HepG2 (cell line): ENCODE data around the gene SDC4. TPM values are rescaled to one million over a fixed set of nuclear protein-coding genes. Genes with fewer than 3 reads are reported as not detected.

Experiments used
- ARHGAP35 ChIP-seq: sonication (generic); formaldehyde crosslinking; IDR thresholded peaks from 2 replicates; pipeline ENCODE4 v1.9.0; 2022; ENCODE audit warnings: mild to moderate bottlenecking, inconsistent platforms, moderate library complexity, missing genetic modification reagents, borderline replicate concordance
- ASH2L ChIP-seq: fragments of 300-600, 200-600 bp; sonication (generic); IDR thresholded peaks from 2 replicates; pipeline ENCODE4 v1.7.0; 2017; ENCODE audit warnings: low read depth, mild to moderate bottlenecking, moderate library complexity, mixed read lengths, low read length; ENCODE audit not compliant: insufficient read length
- HNF1A ChIP-seq, 2 experiments: sonication (generic) in 1 of 2; formaldehyde crosslinking in 1 of 2; IDR thresholded peaks; 2 replicates each; pipeline versions ENCODE4 v1.4.0 to v1.6.1; 2016 to 2020; ENCODE audit warnings: borderline replicate concordance in 1 of 2, low read depth in 1 of 2, mild to moderate bottlenecking in 1 of 2, missing genetic modification reagents in 1 of 2
- IRX3 ChIP-seq: sonication (generic); formaldehyde crosslinking; IDR thresholded peaks from 2 replicates; pipeline ENCODE4 v1.8.1; 2023; ENCODE audit warnings: mild to moderate bottlenecking, low read depth, missing genetic modification reagents, borderline replicate concordance
- KMT2A ChIP-seq: sonication (generic); formaldehyde crosslinking; IDR thresholded peaks from 2 replicates; pipeline ENCODE4 v1.4.0; 2020; ENCODE audit warnings: missing genetic modification reagents
- MYPOP ChIP-seq: sonication (generic); formaldehyde crosslinking; IDR thresholded peaks from 2 replicates; pipeline ENCODE4 v1.8.1; 2023; ENCODE audit warnings: mild to moderate bottlenecking, moderate library complexity, missing genetic modification reagents
- PBX2 ChIP-seq: IDR thresholded peaks from 2 replicates; pipeline ENCODE4 v1.6.1; 2016; ENCODE audit warnings: control low read depth
- PCBP2 ChIP-seq: fragments of 200-400 bp; formaldehyde crosslinking; optimal IDR thresholded peaks from 2 replicates; pipeline ENCODE3; 2018; ENCODE audit warnings: low read length, low read depth; ENCODE audit not compliant: poor library complexity, severe bottlenecking
- TP53 ChIP-seq: sonication (generic); formaldehyde crosslinking; conservative IDR thresholded peaks from 2 replicates; pipeline ENCODE4 v1.4.0; 2020; ENCODE audit warnings: missing genetic modification reagents
- ZBTB8A ChIP-seq: sonication (generic); formaldehyde crosslinking; IDR thresholded peaks from 2 replicates; pipeline ENCODE4 v1.4.0; 2020; ENCODE audit warnings: mild to moderate bottlenecking, low read depth, missing genetic modification reagents, borderline replicate concordance
- ZNF343 ChIP-seq: sonication (generic); formaldehyde crosslinking; IDR thresholded peaks from 2 replicates; pipeline ENCODE4 v1.4.0; 2020; ENCODE audit warnings: mild to moderate bottlenecking, missing genetic modification reagents
- ZNF556 ChIP-seq: sonication (generic); formaldehyde crosslinking; IDR thresholded peaks from 2 replicates; pipeline ENCODE4 v1.4.0; 2020; ENCODE audit warnings: mild to moderate bottlenecking, missing genetic modification reagents, borderline replicate concordance
- ZNF567 ChIP-seq: sonication (generic); formaldehyde crosslinking; IDR thresholded peaks from 2 replicates; pipeline ENCODE4 v1.8.1; 2023; ENCODE audit warnings: mild to moderate bottlenecking, missing genetic modification reagents, borderline replicate concordance
- ZNF724P ChIP-seq: sonication (generic); formaldehyde crosslinking; IDR thresholded peaks from 2 replicates; pipeline ENCODE4 v1.8.0; 2022; ENCODE audit warnings: missing genetic modification reagents, borderline replicate concordance
- ZSCAN20 ChIP-seq: sonication (generic); formaldehyde crosslinking; IDR thresholded peaks from 2 replicates; pipeline ENCODE4 v1.4.0; 2020; ENCODE audit warnings: missing genetic modification reagents, mild to moderate bottlenecking, borderline replicate concordance
- polyA plus RNA-seq, 8 experiments: library from polyadenylated mRNA; depleted of rRNA in 3 of 8; stranded (reverse) in 7 of 8; unstranded in 1 of 8; fragments of >200 nt; fragmentation: Illumina TruSeq in 4 of 8; extraction: Trizol in 4 of 8; gene quantifications; 2 replicates each; pipeline versions ENCODE4 v1.2.1 to v1.2.3, GENCODE V29; 2011 to 2016; ENCODE audit warnings: low read depth in 4 of 8, missing spikeins in 1 of 8, mixed read lengths in 1 of 8; ENCODE audit not compliant: insufficient read depth in 1 of 8
- total RNA-seq, 5 experiments: library from RNA; depleted of rRNA; stranded (reverse); fragments of >200 nt; fragmentation: Illumina TruSeq; extraction: Trizol; gene quantifications; 2 replicates each; pipeline ENCODE4 v1.2.3, GENCODE V29; 2016; ENCODE audit warnings: low read depth in 1 of 5
- TF ChIP-seq, protein P1 (sequence below): sonication (generic); formaldehyde crosslinking; conservative IDR thresholded peaks from 2 replicates; pipeline ENCODE4 v1.8.1; 2023; ENCODE audit warnings: missing genetic modification reagents
- TF ChIP-seq, protein P2 (sequence below): IDR thresholded peaks from 2 replicates; pipeline ENCODE4 v1.6.1; 2018; ENCODE audit warnings: missing genetic modification reagents, mild to moderate bottlenecking, missing compliant biosample characterization

Gene SDC4
- total and polyA plus RNA-seq, 2 of the 13 experiments (the other 11 are each of a cell fraction or from before 2014, with no cell fraction given): 49.0 to 65.1 TPM

DNA sequence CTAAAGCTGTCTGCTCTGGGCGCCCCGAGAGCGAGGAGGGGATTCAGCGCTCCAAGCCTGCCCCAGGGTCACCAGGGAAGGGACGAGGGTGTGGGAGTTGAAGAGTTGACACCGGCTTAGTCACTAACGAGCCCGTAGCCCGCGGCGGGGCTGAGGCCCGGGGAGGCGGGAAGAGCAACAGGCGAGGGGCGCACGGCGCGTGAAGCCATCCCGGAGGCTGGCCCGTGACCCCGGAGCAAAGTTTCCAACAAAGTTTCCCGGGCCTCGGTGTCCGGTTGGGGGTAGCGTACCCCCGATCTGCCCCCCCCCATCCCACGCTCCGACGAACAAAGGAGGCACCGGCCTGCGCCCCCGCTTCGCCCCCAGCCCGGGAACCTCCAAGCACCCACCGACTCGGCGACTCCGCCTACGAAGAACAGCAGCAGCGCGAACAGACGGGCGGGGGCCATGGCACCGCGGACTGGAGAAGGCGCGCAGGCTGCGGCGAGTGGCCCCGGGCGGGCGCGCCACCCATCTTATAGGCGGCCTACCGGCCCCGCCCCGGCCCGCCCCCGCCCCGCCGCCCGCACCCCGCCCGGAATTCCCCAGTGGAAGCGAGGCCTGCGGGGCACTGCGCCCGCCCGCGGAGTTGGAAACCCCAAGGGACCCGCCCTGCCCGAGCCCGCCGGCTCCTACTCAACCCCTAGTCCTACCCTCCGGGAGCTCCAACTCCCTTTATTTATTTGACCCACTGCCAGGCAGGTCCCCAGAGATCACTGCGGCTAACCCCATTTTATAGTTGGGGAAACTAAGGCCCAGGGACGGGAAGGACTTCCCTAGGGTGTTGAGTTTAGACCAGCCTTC, at the start of gene SDC4 (continued):
- TF ChIP-seq TP53: no peak
- no peak for TF ChIP-seq PBX2
- 0 out of 2 replicates have a peak, but pooled peaks have one; percentile 57 for TF ChIP-seq ZNF567
- TF ChIP-seq, protein P1, sequence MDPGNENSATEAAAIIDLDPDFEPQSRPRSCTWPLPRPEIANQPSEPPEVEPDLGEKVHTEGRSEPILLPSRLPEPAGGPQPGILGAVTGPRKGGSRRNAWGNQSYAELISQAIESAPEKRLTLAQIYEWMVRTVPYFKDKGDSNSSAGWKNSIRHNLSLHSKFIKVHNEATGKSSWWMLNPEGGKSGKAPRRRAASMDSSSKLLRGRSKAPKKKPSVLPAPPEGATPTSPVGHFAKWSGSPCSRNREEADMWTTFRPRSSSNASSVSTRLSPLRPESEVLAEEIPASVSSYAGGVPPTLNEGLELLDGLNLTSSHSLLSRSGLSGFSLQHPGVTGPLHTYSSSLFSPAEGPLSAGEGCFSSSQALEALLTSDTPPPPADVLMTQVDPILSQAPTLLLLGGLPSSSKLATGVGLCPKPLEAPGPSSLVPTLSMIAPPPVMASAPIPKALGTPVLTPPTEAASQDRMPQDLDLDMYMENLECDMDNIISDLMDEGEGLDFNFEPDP (CRISPR knock-in tag): 0 out of 2 replicates have a peak, but pooled peaks have one; percentile 92
- TF ChIP-seq ZNF556 (CRISPR knock-in tag): peak; percentile 89; the same call in 1 of the 2 replicates
- TF ChIP-seq ARHGAP35 (CRISPR knock-in tag): peak; percentile 80; the same call in 1 of the 2 replicates
- TF ChIP-seq IRX3: no peak
- peak; percentile 87; the same call in 1 of the 2 replicates for TF ChIP-seq MYPOP (CRISPR knock-in tag)
- TF ChIP-seq ZSCAN20 (CRISPR knock-in tag): peak; percentile 89; the same call in 1 of the 2 replicates
- peak; percentile 50; the same call in 1 of the 2 replicates for TF ChIP-seq ZNF724P (CRISPR knock-in tag)
- TF ChIP-seq, protein P2, sequence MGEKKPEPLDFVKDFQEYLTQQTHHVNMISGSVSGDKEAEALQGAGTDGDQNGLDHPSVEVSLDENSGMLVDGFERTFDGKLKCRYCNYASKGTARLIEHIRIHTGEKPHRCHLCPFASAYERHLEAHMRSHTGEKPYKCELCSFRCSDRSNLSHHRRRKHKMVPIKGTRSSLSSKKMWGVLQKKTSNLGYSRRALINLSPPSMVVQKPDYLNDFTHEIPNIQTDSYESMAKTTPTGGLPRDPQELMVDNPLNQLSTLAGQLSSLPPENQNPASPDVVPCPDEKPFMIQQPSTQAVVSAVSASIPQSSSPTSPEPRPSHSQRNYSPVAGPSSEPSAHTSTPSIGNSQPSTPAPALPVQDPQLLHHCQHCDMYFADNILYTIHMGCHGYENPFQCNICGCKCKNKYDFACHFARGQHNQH: peak; percentile 66; the same call in 1 of the 2 replicates
- peak; percentile 76; the same call in 1 of the 2 replicates for TF ChIP-seq ZNF343
- TF ChIP-seq ZBTB8A (CRISPR knock-in tag): no peak
- peak; percentile 63 for TF ChIP-seq ASH2L
- no peak for TF ChIP-seq HNF1A (IDR thresholded peaks at IDR 0.05; ENCODE audit: low read depth)
- TF ChIP-seq HNF1A (CRISPR knock-in tag; IDR thresholded peaks at IDR 0.05; ENCODE audit: borderline replicate concordance): 0 out of 2 replicates have a peak, but pooled peaks have one; percentile 52
- TF ChIP-seq PCBP2: no peak
- peak; percentile 70 for TF ChIP-seq KMT2A (CRISPR knock-in tag)
